ENCODE results near the gene NPAS3.

Gene NPAS3

GRCh38 chr14:33369041-33369440 lies 430.4 kb downstream of the NPAS3 start:
- no peak for DNase-seq (ENCODE audit: extremely low read depth in 1 of 2, low read depth in 1 of 2)

GRCh38 chr14:33369972-33370371 lies 431.3 kb downstream of the NPAS3 start:
- no peak for DNase-seq (ENCODE audit: extremely low read depth in 1 of 2, low read depth in 1 of 2)

GRCh38 chr14:33370426-33370825 lies 431.7 kb downstream of the NPAS3 start:
- DNase-seq (ENCODE audit: extremely low read depth in 1 of 2, low read depth in 1 of 2) = no peak

GRCh38 chr14:33375196-33375595 lies 436.5 kb downstream of the NPAS3 start:
- no peak for DNase-seq (ENCODE audit: extremely low read depth in 1 of 2, low read depth in 1 of 2)

GRCh38 chr14:33375786-33376185 lies 437.1 kb downstream of the NPAS3 start:
- no peak for DNase-seq (ENCODE audit: extremely low read depth in 1 of 2, low read depth in 1 of 2)

GRCh38 chr14:33376510-33376909 lies 437.8 kb downstream of the NPAS3 start:
- DNase-seq (ENCODE audit: extremely low read depth in 1 of 2, low read depth in 1 of 2) = no peak

- no peak for DNase-seq (ENCODE audit: extremely low read depth in 1 of 2, low read depth in 1 of 2)
These were observed 439.1 kb downstream of the NPAS3 start for GRCh38 chr14:33377596-33378390.

GRCh38 chr14:33381717-33382116 lies 443.0 kb downstream of the NPAS3 start:
- DNase-seq (ENCODE audit: extremely low read depth in 1 of 2, low read depth in 1 of 2) = no peak

GRCh38 chr14:33386140-33386539 lies 447.5 kb downstream of the NPAS3 start:
- no peak for DNase-seq (ENCODE audit: extremely low read depth in 1 of 2, low read depth in 1 of 2)

- DNase-seq (ENCODE audit: extremely low read depth in 1 of 2, low read depth in 1 of 2) = no peak
These were observed 448.1 kb downstream of the NPAS3 start for GRCh38 chr14:33386781-33387180.

GRCh38 chr14:33390335-33390734 lies 451.7 kb downstream of the NPAS3 start:
- no peak for DNase-seq (ENCODE audit: extremely low read depth in 1 of 2, low read depth in 1 of 2)

- DNase-seq (ENCODE audit: extremely low read depth in 1 of 2, low read depth in 1 of 2) = no peak
These were observed 454.7 kb downstream of the NPAS3 start for GRCh38 chr14:33393231-33393894.

- DNase-seq (ENCODE audit: extremely low read depth in 1 of 2, low read depth in 1 of 2) = no peak
These were observed 455.3 kb downstream of the NPAS3 start for GRCh38 chr14:33393895-33394368.

GRCh38 chr14:33401311-33401710 lies 462.6 kb downstream of the NPAS3 start:
- DNase-seq (ENCODE audit: extremely low read depth in 1 of 2, low read depth in 1 of 2) = no peak

- no peak for DNase-seq (ENCODE audit: extremely low read depth in 1 of 2, low read depth in 1 of 2)
These were observed 463.9 kb downstream of the NPAS3 start for GRCh38 chr14:33402604-33403003.

GRCh38 chr14:33404054-33404453 lies 465.4 kb downstream of the NPAS3 start:
- no peak for DNase-seq (ENCODE audit: extremely low read depth in 1 of 2, low read depth in 1 of 2)

GRCh38 chr14:33404964-33405574 lies 466.4 kb downstream of the NPAS3 start:
- DNase-seq (ENCODE audit: extremely low read depth in 1 of 2, low read depth in 1 of 2) = no peak

- no peak for DNase-seq (ENCODE audit: extremely low read depth in 1 of 2, low read depth in 1 of 2)
These were observed 468.1 kb downstream of the NPAS3 start for GRCh38 chr14:33406766-33407165.

- no peak for DNase-seq (ENCODE audit: extremely low read depth in 1 of 2, low read depth in 1 of 2)
These were observed 469.6 kb downstream of the NPAS3 start for GRCh38 chr14:33408291-33408690.

- DNase-seq (ENCODE audit: extremely low read depth in 1 of 2, low read depth in 1 of 2) = no peak
These were observed 473.8 kb downstream of the NPAS3 start for GRCh38 chr14:33412450-33412849.

- DNase-seq (ENCODE audit: extremely low read depth in 1 of 2, low read depth in 1 of 2) = no peak
These were observed 474.7 kb downstream of the NPAS3 start for GRCh38 chr14:33413381-33413780.

- DNase-seq (ENCODE audit: extremely low read depth in 1 of 2, low read depth in 1 of 2) = no peak
These were observed 475.4 kb downstream of the NPAS3 start for GRCh38 chr14:33414041-33414440.
